ENCODE results near the gene C10orf71. TPM values are rescaled to one million over a fixed set of nuclear protein-coding genes. Genes with fewer than 3 reads are reported as not detected.

The C10orf71 gene
- total RNA-seq, 1 experiment from 2014 or later: not detected

- Mint-ChIP-seq H3K4me1 (ENCODE audit: insufficient read depth, unreplicated experiment) (no peaks in the 10 kb centered on the region), H3K27me3 (ENCODE audit: insufficient read depth, unreplicated experiment) (peaks cover 45% of the 10 kb centered on the region), H3K36me3 (ENCODE audit: insufficient read depth, unreplicated experiment) (no peaks in the 10 kb centered on the region), H3K9me3 (ENCODE audit: unreplicated experiment) (no peaks in the 10 kb centered on the region), H3K4me3 (ENCODE audit: unreplicated experiment) (no peak overlapping the region), H3K27ac (ENCODE audit: low read depth, unreplicated experiment) (no peak overlapping the region)
- DNase-seq (ENCODE audit: unreplicated experiment): no peak
- CTCF ChIA-PET: no interaction called here
- POLR2A ChIA-PET: no interaction called here
- intact Hi-C loops (cut with micrococcal nuclease): no loop called here
- BruUV-seq (replicated peaks): no TSS peak
- TF ChIP-seq CTCF (IDR thresholded peaks at IDR 0.05; ENCODE audit: unreplicated experiment): no peak
These were observed 20.2 kb downstream of the C10orf71 start for GRCh38 chr10:49319206-49319605.

GRCh38 chr10:49320191-49320590 is 21.2 kb downstream of the C10orf71 start:
- no peaks in the 10 kb centered on the region for H3K4me1 Mint-ChIP-seq (ENCODE audit: insufficient read depth, unreplicated experiment)
- intact Hi-C loops (cut with micrococcal nuclease): no loop called here

GRCh38 chr10:49321021-49321420 is 22.1 kb downstream of the C10orf71 start:
- Mint-ChIP-seq H3K27ac (ENCODE audit: low read depth, unreplicated experiment) (no peak overlapping the region), H3K9me3 (ENCODE audit: unreplicated experiment) (no peaks in the 10 kb centered on the region), H3K4me3 (ENCODE audit: unreplicated experiment) (no peak overlapping the region), H3K4me1 (ENCODE audit: insufficient read depth, unreplicated experiment) (no peaks in the 10 kb centered on the region), H3K27me3 (ENCODE audit: insufficient read depth, unreplicated experiment) (peaks cover 52% of the 10 kb centered on the region), H3K36me3 (ENCODE audit: insufficient read depth, unreplicated experiment) (no peaks in the 10 kb centered on the region)
- ChIA-PET POLR2A (interaction anchor here (0.6 kb wide), 1 partner anchor 46 kb away, joined by 4 read pairs; no protein-coding TSS in a partner anchor), CTCF (no interaction called here)
- intact Hi-C loops (cut with micrococcal nuclease): no loop called here
- no peak for TF ChIP-seq CTCF (IDR thresholded peaks at IDR 0.05; ENCODE audit: unreplicated experiment)
- DNase-seq (ENCODE audit: unreplicated experiment): no peak
- BruUV-seq (replicated peaks): no TSS peak

More at GRCh38 chr10:49320191-49320590, 21.2 kb downstream of the C10orf71 start:
- TF ChIP-seq CTCF (IDR thresholded peaks at IDR 0.05; ENCODE audit: unreplicated experiment): no peak
- no peak overlapping the region for H3K4me3 Mint-ChIP-seq (ENCODE audit: unreplicated experiment)
- peaks cover 52% of the 10 kb centered on the region for H3K27me3 Mint-ChIP-seq (ENCODE audit: insufficient read depth, unreplicated experiment)
- BruUV-seq (replicated peaks): no TSS peak
- ChIA-PET POLR2A (no interaction called here), CTCF (no interaction called here)
- H3K27ac Mint-ChIP-seq (ENCODE audit: low read depth, unreplicated experiment): no peak overlapping the region
- DNase-seq (ENCODE audit: unreplicated experiment): no peak
- no peaks in the 10 kb centered on the region for H3K36me3 Mint-ChIP-seq (ENCODE audit: insufficient read depth, unreplicated experiment)
- H3K9me3 Mint-ChIP-seq (ENCODE audit: unreplicated experiment): no peaks in the 10 kb centered on the region

- intact Hi-C loops (cut with micrococcal nuclease): no loop called here
These were observed 23.6 kb downstream of the C10orf71 start for GRCh38 chr10:49322371-49323170.

More at GRCh38 chr10:49322371-49323170, 23.6 kb downstream of the C10orf71 start:
- no peak overlapping the region for H3K4me3 Mint-ChIP-seq (ENCODE audit: unreplicated experiment)
- peaks cover 52% of the 10 kb centered on the region for H3K27me3 Mint-ChIP-seq (ENCODE audit: insufficient read depth, unreplicated experiment)
- no peak for TF ChIP-seq CTCF (IDR thresholded peaks at IDR 0.05; ENCODE audit: unreplicated experiment)
- no peak overlapping the region for H3K27ac Mint-ChIP-seq (ENCODE audit: low read depth, unreplicated experiment)
- no peaks in the 10 kb centered on the region for H3K9me3 Mint-ChIP-seq (ENCODE audit: unreplicated experiment)
- no peaks in the 10 kb centered on the region for H3K36me3 Mint-ChIP-seq (ENCODE audit: insufficient read depth, unreplicated experiment)
- BruUV-seq (replicated peaks): no TSS peak
- DNase-seq (ENCODE audit: unreplicated experiment): no peak
- CTCF ChIA-PET: interaction anchor here (1.0 kb wide), 1 partner anchor 85 kb away, joined by 3 read pairs; no protein-coding TSS in a partner anchor
- POLR2A ChIA-PET: no interaction called here
- H3K4me1 Mint-ChIP-seq (ENCODE audit: insufficient read depth, unreplicated experiment): no peaks in the 10 kb centered on the region

Data from MCF 10A (cell line).